Neural cell (in vitro differentiated cells): ENCODE results near the gene IL1RAPL2. TPM values are rescaled to one million over a fixed set of nuclear protein-coding genes. Genes with fewer than 3 reads are reported as not detected.
"Not testable (repeated sequence)": the region's sequence is repeated elsewhere in the genome, so short reads cannot be mapped to it uniquely, and the experiment has no call there.

Experiments
- H2AFZ ChIP-seq: fragments of 200-600, 300-800 bp; sonication (generic), shearing (Covaris generic); 2 replicates; pipeline ENCODE4 v1.6.0; 2014; ENCODE audit warnings: low read depth, mild to moderate bottlenecking, antibody characterized with exemption, low read length, moderate library complexity
- H3F3A ChIP-seq: fragments of 200-600 bp; shearing (Covaris generic); 2 replicates; pipeline ENCODE4 v1.6.1; 2016; ENCODE audit warnings: mild to moderate bottlenecking, moderate library complexity, mixed read lengths, antibody characterized with exemption, low read length; ENCODE audit not compliant: insufficient read depth, poor library complexity, severe bottlenecking
- H3K27ac ChIP-seq: fragments of 200-600, 300-800 bp; sonication (generic), shearing (Covaris generic); 2 replicates; pipeline ENCODE4 v1.5.1; 2014; ENCODE audit warnings: mild to moderate bottlenecking, low read length, moderate library complexity
- H3K27me3 ChIP-seq: fragments of 300-800, 200-600 bp; sonication (generic), shearing (Covaris generic); 2 replicates; pipeline ENCODE4 v1.6.0; 2014; ENCODE audit warnings: mild to moderate bottlenecking, low read depth, low read length, moderate library complexity; ENCODE audit not compliant: insufficient read depth
- H3K36me3 ChIP-seq: fragments of 300-800, 200-600 bp; sonication (generic), shearing (Covaris generic); 2 replicates; pipeline ENCODE4 v1.5.1; 2014; ENCODE audit warnings: mild to moderate bottlenecking, antibody characterized with exemption, low read length, moderate library complexity; ENCODE audit not compliant: insufficient read depth
- H3K4me2 ChIP-seq: fragments of 300-800, 200-600 bp; sonication (generic), shearing (Covaris generic); 2 replicates; pipeline ENCODE4 v1.6.0; 2014; ENCODE audit warnings: mild to moderate bottlenecking, low read length
- H3K4me3 ChIP-seq: fragments of 300-800, 200-600 bp; sonication (generic), shearing (Covaris generic); 2 replicates; pipeline ENCODE4 v1.5.1; 2014; ENCODE audit warnings: mild to moderate bottlenecking, low read length, moderate library complexity
- H3K79me2 ChIP-seq: fragments of 200-600 bp; shearing (Covaris generic); replicated peaks from 2 replicates; pipeline ENCODE4 v1.6.0; 2014; ENCODE audit warnings: mild to moderate bottlenecking, low read length, moderate library complexity; ENCODE audit not compliant: insufficient read depth
- H3K9ac ChIP-seq: fragments of 300-800, 200-600 bp; sonication (generic), shearing (Covaris generic); 2 replicates; pipeline ENCODE4 v1.6.1; 2016; ENCODE audit warnings: mild to moderate bottlenecking, low read length, mixed read lengths
- H3K9me2 ChIP-seq: fragments of 200-600 bp; shearing (Covaris generic); 2 replicates; pipeline ENCODE4 v1.6.1; 2016; ENCODE audit warnings: mild to moderate bottlenecking, low read length, mixed read lengths; ENCODE audit not compliant: insufficient read depth
- H3K9me3 ChIP-seq: fragments of 200-600, 300-800 bp; sonication (generic), shearing (Covaris generic); 2 replicates; pipeline ENCODE4 v1.6.1; 2016; ENCODE audit warnings: mild to moderate bottlenecking, mixed run types, low read length, moderate library complexity, mixed read lengths
- H4K20me1 ChIP-seq: fragments of 200-600 bp; shearing (Covaris generic); 2 replicates; pipeline ENCODE4 v1.6.1; 2016; ENCODE audit warnings: mild to moderate bottlenecking, mixed run types; ENCODE audit not compliant: insufficient read depth
- EP300 ChIP-seq: fragments of 450-650 bp; conservative IDR thresholded peaks from 2 replicates; pipeline ENCODE4 v1.6.1; 2014; ENCODE audit warnings: antibody characterized with exemption, mild to moderate bottlenecking, moderate library complexity; ENCODE audit not compliant: poor library complexity, severe bottlenecking
- EZH2 ChIP-seq: fragments of 200-600, 300-800 bp; shearing (Covaris generic), sonication (generic); IDR thresholded peaks from 2 replicates; pipeline ENCODE4 v1.6.1; 2014; ENCODE audit warnings: antibody characterized with exemption, low read length, borderline replicate concordance, mild to moderate bottlenecking; ENCODE audit not compliant: insufficient read depth, poor library complexity, severe bottlenecking
- MXI1 ChIP-seq: fragments of 450-650 bp; conservative IDR thresholded peaks from 2 replicates; pipeline ENCODE4 v1.6.1; 2014; ENCODE audit warnings: antibody characterized with exemption, mild to moderate bottlenecking; ENCODE audit not compliant: poor library complexity, severe bottlenecking
- POLR2AphosphoS5 ChIP-seq: IDR thresholded peaks from 2 replicates; pipeline ENCODE4 v1.6.1; 2012
- RAD21 ChIP-seq: fragments of 450-650 bp; conservative IDR thresholded peaks from 2 replicates; pipeline ENCODE4 v1.6.1; 2014; ENCODE audit warnings: antibody characterized with exemption, mild to moderate bottlenecking, moderate library complexity
- SMC3 ChIP-seq: fragments of 450-650 bp; conservative IDR thresholded peaks from 2 replicates; pipeline ENCODE4 v1.6.1; 2014; ENCODE audit warnings: antibody characterized with exemption, mild to moderate bottlenecking, moderate library complexity; ENCODE audit not compliant: poor library complexity
- TAF1 ChIP-seq: IDR thresholded peaks from 2 replicates; pipeline ENCODE4 v1.6.1; 2012; ENCODE audit warnings: low read depth
- polyA plus RNA-seq: library from polyadenylated mRNA; depleted of rRNA; stranded (reverse); fragments of >200 nt; gene quantifications from 2 replicates; pipeline ENCODE4 v1.2.3, GENCODE V29; 2014
- TF ChIP-seq, protein P1 (sequence below): fragments of 450-650 bp; IDR thresholded peaks from 2 replicates; pipeline ENCODE4 v1.5.1; 2014; ENCODE audit warnings: antibody characterized with exemption, mild to moderate bottlenecking, moderate library complexity; ENCODE audit not compliant: poor library complexity, severe bottlenecking

IL1RAPL2 gene
- polyA plus RNA-seq, 1 donor from 2014 or later = not detected

DNA sequence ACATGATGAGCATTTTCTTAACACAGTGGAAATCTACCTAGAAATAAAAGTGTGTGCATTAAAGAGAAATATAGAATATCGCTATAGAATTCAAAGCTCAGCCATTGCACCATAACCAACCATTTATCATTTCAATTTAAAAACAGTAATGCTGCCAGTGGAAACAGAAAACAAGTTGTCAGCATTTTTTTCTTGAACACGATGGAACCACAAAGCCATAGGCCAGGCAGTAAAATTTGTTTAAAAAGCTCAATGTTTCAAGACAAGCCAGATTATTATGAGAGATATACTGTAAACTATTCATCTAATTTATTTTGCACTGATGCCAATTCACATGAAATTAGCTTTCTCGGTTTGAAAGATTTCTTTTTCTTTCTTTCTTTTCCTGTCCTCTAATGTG, 1209.7 kb downstream of the IL1RAPL2 start:
- no peaks in the 10 kb centered on the region for H3K27me3 ChIP-seq
- H3K79me2 ChIP-seq = no peaks in the 10 kb centered on the region
- no peak overlapping the region for H2AFZ ChIP-seq
- H3F3A ChIP-seq = no peaks in the 10 kb centered on the region
- H3K9me2 ChIP-seq = no peaks in the 10 kb centered on the region
- no peak overlapping the region for H3K4me2 ChIP-seq
- TF ChIP-seq, protein P1, sequence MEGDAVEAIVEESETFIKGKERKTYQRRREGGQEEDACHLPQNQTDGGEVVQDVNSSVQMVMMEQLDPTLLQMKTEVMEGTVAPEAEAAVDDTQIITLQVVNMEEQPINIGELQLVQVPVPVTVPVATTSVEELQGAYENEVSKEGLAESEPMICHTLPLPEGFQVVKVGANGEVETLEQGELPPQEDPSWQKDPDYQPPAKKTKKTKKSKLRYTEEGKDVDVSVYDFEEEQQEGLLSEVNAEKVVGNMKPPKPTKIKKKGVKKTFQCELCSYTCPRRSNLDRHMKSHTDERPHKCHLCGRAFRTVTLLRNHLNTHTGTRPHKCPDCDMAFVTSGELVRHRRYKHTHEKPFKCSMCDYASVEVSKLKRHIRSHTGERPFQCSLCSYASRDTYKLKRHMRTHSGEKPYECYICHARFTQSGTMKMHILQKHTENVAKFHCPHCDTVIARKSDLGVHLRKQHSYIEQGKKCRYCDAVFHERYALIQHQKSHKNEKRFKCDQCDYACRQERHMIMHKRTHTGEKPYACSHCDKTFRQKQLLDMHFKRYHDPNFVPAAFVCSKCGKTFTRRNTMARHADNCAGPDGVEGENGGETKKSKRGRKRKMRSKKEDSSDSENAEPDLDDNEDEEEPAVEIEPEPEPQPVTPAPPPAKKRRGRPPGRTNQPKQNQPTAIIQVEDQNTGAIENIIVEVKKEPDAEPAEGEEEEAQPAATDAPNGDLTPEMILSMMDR = no peak
- H3K9ac ChIP-seq = no peak overlapping the region
- H3K4me3 ChIP-seq = no peak overlapping the region
- H3K27ac ChIP-seq = no peak overlapping the region
- H3K36me3 ChIP-seq = no peaks in the 10 kb centered on the region
- no peaks in the 10 kb centered on the region for H4K20me1 ChIP-seq
- no peaks in the 10 kb centered on the region for H3K9me3 ChIP-seq

DNA sequence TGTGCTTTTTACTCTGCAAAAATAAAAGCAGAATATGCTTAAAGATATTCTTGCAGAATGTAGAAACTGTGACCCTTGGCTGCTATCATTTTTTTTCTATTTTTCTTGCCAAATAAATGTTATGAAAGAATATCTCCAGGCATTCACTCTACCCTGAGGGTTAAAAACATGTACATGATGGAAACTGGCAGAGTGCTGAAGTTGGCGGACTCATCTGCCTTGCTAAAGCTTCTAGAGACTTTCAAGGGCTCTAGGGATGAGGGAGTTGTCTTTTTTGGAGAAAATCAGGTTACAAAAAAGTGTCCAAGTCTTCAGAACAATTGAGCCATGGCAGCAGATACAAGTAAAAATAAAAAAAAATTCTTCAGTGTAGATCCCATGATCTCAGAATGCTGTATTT, 1215.8 kb downstream of the IL1RAPL2 start:
- Histone ChIP-seq H3K27me3 (no peaks in the 10 kb centered on the region), H3K36me3 (no peaks in the 10 kb centered on the region), H3K79me2 (no peaks in the 10 kb centered on the region), H3K4me3 (no peak overlapping the region), H3K4me2 (no peak overlapping the region), H3K9me3 (no peaks in the 10 kb centered on the region), H2AFZ (no peak overlapping the region), H3K9me2 (no peaks in the 10 kb centered on the region), H3F3A (no peaks in the 10 kb centered on the region), H3K9ac (no peak overlapping the region), H3K27ac (no peak overlapping the region), H4K20me1 (no peaks in the 10 kb centered on the region)
- TF ChIP-seq TAF1 = no peak
- no peak for TF ChIP-seq POLR2AphosphoS5
- no peak for TF ChIP-seq SMC3
- TF ChIP-seq EZH2 = no peak
- no peak for TF ChIP-seq EP300
- TF ChIP-seq MXI1 = no peak

DNA sequence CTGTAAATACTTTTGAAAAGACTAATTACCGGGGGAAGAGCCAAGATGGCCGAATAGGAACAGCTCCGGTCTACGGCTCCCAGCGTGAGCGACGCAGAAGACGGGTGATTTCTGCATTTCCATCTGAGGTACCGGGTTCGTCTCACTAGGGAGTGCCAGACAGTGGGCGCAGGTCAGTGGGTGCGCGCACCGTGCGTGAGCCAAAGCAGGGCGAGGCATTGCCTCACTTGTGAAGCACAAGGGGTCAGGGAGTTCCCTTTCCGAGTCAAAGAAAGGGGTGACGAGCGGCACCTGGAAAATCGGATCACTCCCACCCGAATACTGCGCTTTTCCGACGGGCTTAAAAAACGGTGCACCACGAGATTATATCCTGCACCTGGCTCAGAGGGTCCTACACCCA, 1230.9 kb downstream of the IL1RAPL2 start:
- H3K79me2 ChIP-seq, H3K27ac ChIP-seq, H4K20me1 ChIP-seq, H3K9me3 ChIP-seq, H3F3A ChIP-seq, H2AFZ ChIP-seq, H3K36me3 ChIP-seq, H3K4me3 ChIP-seq, H3K9ac ChIP-seq, H3K4me2 ChIP-seq, H3K9me2 ChIP-seq, H3K27me3 ChIP-seq: not testable (repeated sequence)

DNA sequence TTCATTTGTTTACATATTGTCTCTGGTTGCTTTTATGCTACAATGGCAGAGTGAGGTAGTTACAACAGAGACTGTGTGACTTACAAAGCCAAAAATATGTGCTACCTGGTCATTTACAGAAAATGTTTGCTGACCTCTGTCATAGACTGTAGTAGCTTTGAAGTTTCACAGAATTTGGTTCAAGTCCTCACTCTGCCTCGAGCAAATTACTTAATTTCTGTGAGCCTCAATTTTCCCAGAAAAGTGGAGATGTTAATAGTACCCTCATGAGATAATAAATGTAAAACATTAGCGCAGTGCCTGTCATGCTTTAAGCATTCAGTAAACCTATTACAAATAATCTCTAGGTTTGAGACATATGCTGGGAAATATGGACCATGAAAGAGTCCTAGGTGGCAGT, 1237.9 kb downstream of the IL1RAPL2 start:
- no peak overlapping the region for H3K4me2 ChIP-seq
- H3K9me2 ChIP-seq = no peaks in the 10 kb centered on the region
- no peak overlapping the region for H3K27ac ChIP-seq
- H3K4me3 ChIP-seq = no peak overlapping the region
- no peak overlapping the region for H3K9ac ChIP-seq
- H3K27me3 ChIP-seq = no peaks in the 10 kb centered on the region
- H2AFZ ChIP-seq = no peak overlapping the region
- no peaks in the 10 kb centered on the region for H3F3A ChIP-seq
- TF ChIP-seq, protein P1 = no peak
- TF ChIP-seq RAD21 = no peak
- no peaks in the 10 kb centered on the region for H3K9me3 ChIP-seq
- no peaks in the 10 kb centered on the region for H4K20me1 ChIP-seq
- H3K79me2 ChIP-seq = no peaks in the 10 kb centered on the region
- no peaks in the 10 kb centered on the region for H3K36me3 ChIP-seq

DNA sequence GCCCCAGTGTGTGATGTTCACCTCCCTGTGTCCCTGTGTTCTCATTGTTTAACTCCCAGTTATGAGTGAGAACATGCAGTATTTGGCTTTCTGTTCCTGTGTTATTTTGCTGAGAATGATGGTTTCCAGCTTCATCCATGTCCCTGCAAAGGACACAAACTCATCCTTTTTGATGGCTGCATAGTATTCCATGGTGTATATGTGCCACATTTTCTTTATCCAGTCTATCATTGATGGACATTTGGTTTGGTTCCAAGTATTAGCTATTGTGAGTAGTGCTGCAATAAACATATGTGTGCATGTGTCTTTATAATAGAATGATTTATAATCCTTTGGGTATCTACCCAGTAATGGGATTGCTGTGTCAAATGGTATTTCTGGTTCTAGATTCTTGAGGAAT, 1239.7 kb downstream of the IL1RAPL2 start:
- H3K9me3 ChIP-seq, H3F3A ChIP-seq, H4K20me1 ChIP-seq, H3K4me2 ChIP-seq, H3K79me2 ChIP-seq, H2AFZ ChIP-seq, H3K4me3 ChIP-seq, H3K9ac ChIP-seq, H3K36me3 ChIP-seq, H3K9me2 ChIP-seq, H3K27ac ChIP-seq, H3K27me3 ChIP-seq: not testable (repeated sequence)
